Upper lobe of right lung (tissue), 1 donor: Measurements from ENCODE around the gene NKX6-2. TPM values are rescaled to one million over a fixed set of nuclear protein-coding genes. Genes with fewer than 3 reads are reported as not detected.

Experiments
- ATAC-seq: fragments of 200-7000 bp; cut with Tn5 transposase; one replicate; pipeline ENCODE4 v1.9.1; 2020; ENCODE audit warnings: mild to moderate bottlenecking, moderate library complexity
- DNase-seq: peaks from one replicate; pipeline ENCODE4 v3.0.0-alpha.2; 2020
- H3K27ac ChIP-seq: fragments of 200-600 bp; one replicate; pipeline ENCODE4 v1.8.0; 2022
- H3K27me3 ChIP-seq: fragments of 200-600 bp; one replicate; pipeline ENCODE4 v1.8.0; 2022; ENCODE audit warnings: mild to moderate bottlenecking
- H3K36me3 ChIP-seq: fragments of 200-600 bp; one replicate; pipeline ENCODE4 v1.8.0; 2022
- H3K4me1 ChIP-seq: fragments of 200-600 bp; one replicate; pipeline ENCODE4 v1.8.0; 2022
- H3K4me3 ChIP-seq: fragments of 200-600 bp; one replicate; pipeline ENCODE4 v1.8.0; 2022; ENCODE audit warnings: mild to moderate bottlenecking
- H3K9me3 ChIP-seq: fragments of 200-600 bp; one replicate; pipeline ENCODE4 v1.8.0; 2022
- CTCF ChIP-seq: fragments of 200-600 bp; IDR thresholded peaks from one replicate; pipeline ENCODE4 v1.8.0; 2022; ENCODE audit warnings: antibody characterized with exemption
- intact Hi-C: fragments of 100-400 bp; cut with DNase I; formaldehyde crosslinking; loops from one replicate; pipeline ENCODE4 v1.11.0; 2022
- total RNA-seq: library from RNA; stranded (reverse); fragmentation: NEBNext Ultra II Directional; extraction: Animal tissue kit (Norgen Biotek cat#: 25700); gene quantifications from one replicate; pipeline ENCODE4 v1.2.1, GENCODE V29; 2021
- donor health status: DM: no; HTN: yes; CAD: no; lungs with severe emphysema.

NKX6-2 gene
- total RNA-seq, 1 donor from 2014 or later: not detected

GRCh38 chr10:132735923-132736391 lies 50.0 kb downstream of the NKX6-2 start:
- no peak overlapping the region for H3K27ac ChIP-seq
- no peak for DNase-seq
- peaks cover 7% of the 10 kb centered on the region for H3K36me3 ChIP-seq
- no peak overlapping the region for H3K4me3 ChIP-seq
- ATAC-seq: no peak
- TF ChIP-seq CTCF: no peak
- H3K27me3 ChIP-seq: no peaks in the 10 kb centered on the region
- no peaks in the 10 kb centered on the region for H3K9me3 ChIP-seq
- H3K4me1 ChIP-seq: no peaks in the 10 kb centered on the region
- intact Hi-C loops: no loop called here

GRCh38 chr10:132735341-132735775 lies 50.6 kb downstream of the NKX6-2 start:
- ATAC-seq: no peak

GRCh38 chr10:132733926-132734325 lies 52.0 kb downstream of the NKX6-2 start:
- Histone ChIP-seq H3K9me3 (no peaks in the 10 kb centered on the region), H3K36me3 (peaks cover 7% of the 10 kb centered on the region), H3K4me3 (no peak overlapping the region), H3K4me1 (no peaks in the 10 kb centered on the region), H3K27me3 (no peaks in the 10 kb centered on the region), H3K27ac (no peak overlapping the region)
- intact Hi-C loops: no loop called here
- TF ChIP-seq CTCF: no peak
- ATAC-seq (no peak), DNase-seq (no peak)

More at GRCh38 chr10:132735341-132735775, 50.6 kb downstream of the NKX6-2 start:
- DNase-seq: no peak
- intact Hi-C loops: no loop called here
- TF ChIP-seq CTCF: no peak
- no peaks in the 10 kb centered on the region for H3K4me1 ChIP-seq
- no peak overlapping the region for H3K4me3 ChIP-seq
- H3K9me3 ChIP-seq: no peaks in the 10 kb centered on the region
- no peak overlapping the region for H3K27ac ChIP-seq
- H3K27me3 ChIP-seq: no peaks in the 10 kb centered on the region
- H3K36me3 ChIP-seq: peaks cover 7% of the 10 kb centered on the region

Other genes with a start within 250 kb of the NKX6-2 start
- gene INPP5A, start 248.4 kb downstream of the NKX6-2 start, total RNA-seq: 38.3 TPM
- gene CFAP46, start 156.4 kb upstream of the NKX6-2 start, total RNA-seq: 0.52 TPM